HEK293 (cell line): ENCODE results near the gene ARHGDIG.

ENCODE experiments used
- EGR2 ChIP-seq: fragments of 450-650 bp; formaldehyde crosslinking; IDR thresholded peaks from 2 replicates; pipeline ENCODE4 v1.5.1; 2016; ENCODE audit warnings: low read depth, missing biosample characterization, missing genetic modification characterization
- GLIS1 ChIP-seq: fragments of 450-650 bp; formaldehyde crosslinking; IDR thresholded peaks from 2 replicates; pipeline ENCODE4 v1.5.1; 2016; ENCODE audit warnings: missing biosample characterization, missing genetic modification characterization
- HOXC10 ChIP-seq: sonication (generic); formaldehyde crosslinking; IDR thresholded peaks from 2 replicates; pipeline ENCODE4 v1.8.1; 2023; ENCODE audit warnings: mild to moderate bottlenecking, missing genetic modification reagents
- HOXD13 ChIP-seq: sonication (generic); formaldehyde crosslinking; IDR thresholded peaks from 2 replicates; pipeline ENCODE4 v1.8.0; 2022; ENCODE audit warnings: missing genetic modification reagents, borderline replicate concordance
- KLF1 ChIP-seq: fragments of 450-650 bp; formaldehyde crosslinking; IDR thresholded peaks from 2 replicates; pipeline ENCODE4 v1.5.1; 2016; ENCODE audit warnings: missing biosample characterization, missing genetic modification characterization
- KLF7 ChIP-seq: fragments of 450-650 bp; formaldehyde crosslinking; IDR thresholded peaks from 2 replicates; pipeline ENCODE4 v1.5.1; 2016; ENCODE audit warnings: missing biosample characterization, missing genetic modification characterization, borderline replicate concordance
- KLF8 ChIP-seq: fragments of 450-650 bp; formaldehyde crosslinking; IDR thresholded peaks from 2 replicates; pipeline ENCODE4 v1.5.1; 2016; ENCODE audit warnings: missing biosample characterization, missing genetic modification characterization
- PATZ1 ChIP-seq: fragments of 450-650 bp; formaldehyde crosslinking; IDR thresholded peaks from 2 replicates; pipeline ENCODE4 v1.5.1; 2016; ENCODE audit warnings: missing biosample characterization, missing genetic modification characterization
- YY2 ChIP-seq: fragments of 450-650 bp; formaldehyde crosslinking; IDR thresholded peaks from 2 replicates; pipeline ENCODE4 v1.5.1; 2016; ENCODE audit warnings: missing biosample characterization, missing genetic modification characterization
- ZBTB48 ChIP-seq: fragments of 450-650 bp; formaldehyde crosslinking; IDR thresholded peaks from 2 replicates; pipeline ENCODE4 v1.5.1; 2016; ENCODE audit warnings: missing biosample characterization, missing genetic modification characterization
- ZBTB7A ChIP-seq: fragments of 450-650 bp; formaldehyde crosslinking; IDR thresholded peaks from 2 replicates; pipeline ENCODE4 v1.5.1; 2016; ENCODE audit warnings: low read depth, missing biosample characterization, missing genetic modification characterization
- ZEB2 ChIP-seq: fragments of 450-650 bp; formaldehyde crosslinking; IDR thresholded peaks from 2 replicates; pipeline ENCODE4 v1.5.1; 2016; ENCODE audit warnings: missing biosample characterization, missing genetic modification characterization
- ZFP37 ChIP-seq: fragments of 450-650 bp; formaldehyde crosslinking; IDR thresholded peaks from 2 replicates; pipeline ENCODE4 v1.5.1; 2016; ENCODE audit warnings: missing biosample characterization, missing genetic modification characterization
- ZNF114 ChIP-seq: fragments of 450-650 bp; formaldehyde crosslinking; IDR thresholded peaks from 2 replicates; pipeline ENCODE4 v1.5.0; 2017; ENCODE audit warnings: missing biosample characterization, missing genetic modification characterization
- ZNF19 ChIP-seq: fragments of 450-650 bp; formaldehyde crosslinking; IDR thresholded peaks from 2 replicates; pipeline ENCODE4; 2016; ENCODE audit warnings: missing biosample characterization, missing genetic modification characterization, low read depth
- ZNF2 ChIP-seq: fragments of 450-650 bp; formaldehyde crosslinking; IDR thresholded peaks from 2 replicates; pipeline ENCODE4 v1.5.1; 2016; ENCODE audit warnings: missing biosample characterization, missing genetic modification characterization
- ZNF211 ChIP-seq: fragments of 450-650 bp; formaldehyde crosslinking; IDR thresholded peaks from 2 replicates; pipeline ENCODE4 v1.5.1; 2016; ENCODE audit warnings: low read depth, missing biosample characterization, missing genetic modification characterization
- ZNF24 ChIP-seq: fragments of 450-650 bp; formaldehyde crosslinking; IDR thresholded peaks from 2 replicates; pipeline ENCODE4 v1.5.1; 2016; ENCODE audit warnings: missing biosample characterization, missing genetic modification characterization
- ZNF274 ChIP-seq, 2 experiments: fragments of 200-500 bp in 1 of 2; fragments of 450-650 bp in 1 of 2; sonication (Bioruptor generic) in 1 of 2; formaldehyde crosslinking in 1 of 2; IDR thresholded peaks; 2 replicates each; pipeline versions ENCODE4 v1.5.1 to v1.6.1; 2014 to 2016; ENCODE audit warnings: borderline replicate concordance in 1 of 2, inconsistent platforms in 1 of 2, low read length in 1 of 2, missing biosample characterization in 1 of 2, missing genetic modification characterization in 1 of 2
- ZNF324 ChIP-seq: fragments of 450-650 bp; formaldehyde crosslinking; IDR thresholded peaks from 2 replicates; pipeline ENCODE4 v1.5.1; 2016; ENCODE audit warnings: missing biosample characterization, missing genetic modification characterization
- ZNF335 ChIP-seq: fragments of 450-650 bp; formaldehyde crosslinking; conservative IDR thresholded peaks from 2 replicates; pipeline ENCODE4 v1.5.1; 2016; ENCODE audit warnings: missing biosample characterization, missing genetic modification characterization
- ZNF362 ChIP-seq: fragments of 450-650 bp; formaldehyde crosslinking; IDR thresholded peaks from 2 replicates; pipeline ENCODE4 v1.5.1; 2016; ENCODE audit warnings: missing biosample characterization, missing genetic modification characterization
- ZNF398 ChIP-seq: fragments of 450-650 bp; formaldehyde crosslinking; IDR thresholded peaks from 2 replicates; pipeline ENCODE4 v1.5.1; 2017; ENCODE audit warnings: missing biosample characterization, missing genetic modification characterization
- ZNF501 ChIP-seq: fragments of 450-650 bp; formaldehyde crosslinking; IDR thresholded peaks from 2 replicates; pipeline ENCODE4 v1.5.1; 2016; ENCODE audit warnings: missing biosample characterization, missing genetic modification characterization
- ZNF514 ChIP-seq: fragments of 450-650 bp; formaldehyde crosslinking; IDR thresholded peaks from 2 replicates; pipeline ENCODE4 v1.5.1; 2016; ENCODE audit warnings: missing biosample characterization, missing genetic modification characterization
- ZNF544 ChIP-seq: fragments of 450-650 bp; formaldehyde crosslinking; IDR thresholded peaks from 2 replicates; pipeline ENCODE4 v1.5.0; 2017; ENCODE audit warnings: missing biosample characterization, missing genetic modification characterization
- ZNF555 ChIP-seq: fragments of 450-650 bp; formaldehyde crosslinking; conservative IDR thresholded peaks from 2 replicates; pipeline ENCODE4 v1.5.1; 2017; ENCODE audit warnings: missing biosample characterization, mild to moderate bottlenecking, missing genetic modification characterization, inconsistent platforms
- ZNF664 ChIP-seq: fragments of 450-650 bp; formaldehyde crosslinking; IDR thresholded peaks from 2 replicates; pipeline ENCODE4 v1.5.1; 2016; ENCODE audit warnings: missing biosample characterization, missing genetic modification characterization
- ZXDB ChIP-seq: fragments of 450-650 bp; formaldehyde crosslinking; IDR thresholded peaks from 2 replicates; pipeline ENCODE4 v1.5.1; 2016; ENCODE audit warnings: missing biosample characterization, missing genetic modification characterization
- TF ChIP-seq, protein P1 (sequence below): fragments of 450-650 bp; formaldehyde crosslinking; IDR thresholded peaks from 2 replicates; pipeline ENCODE4 v1.5.1; 2016; ENCODE audit warnings: missing biosample characterization, missing genetic modification characterization

Gene ARHGDIG

GRCh38 chr16:234468-235305 is 45.7 kb upstream of the ARHGDIG start, which contains the start of gene FAM234A (continued):
- peak; percentile 76 for TF ChIP-seq ZNF2 (tag by site-specific recombination)
- TF ChIP-seq ZNF335 (tag by site-specific recombination): peak; percentile 91
- no peak for TF ChIP-seq HOXD13
- TF ChIP-seq ZNF24 (tag by site-specific recombination): 0 out of 2 replicates have a peak, but pooled peaks have one; percentile 39
- peak; percentile 100 for TF ChIP-seq PATZ1
- peak; percentile 71; the same call in 1 of the 2 replicates for TF ChIP-seq KLF8 (tag by site-specific recombination)
- peak; percentile 97 for TF ChIP-seq KLF7 (tag by site-specific recombination)
- no peak for TF ChIP-seq ZNF544 (tag by site-specific recombination)
- TF ChIP-seq ZFP37 (tag by site-specific recombination): peak; percentile 38; the same call in 1 of the 2 replicates
- no peak for TF ChIP-seq ZNF19 (tag by site-specific recombination)
- TF ChIP-seq YY2 (tag by site-specific recombination): peak; percentile 85
- TF ChIP-seq GLIS1 (tag by site-specific recombination): peak; percentile 77
- peak; percentile 74 for TF ChIP-seq ZBTB7A (tag by site-specific recombination)
- TF ChIP-seq ZNF501 (tag by site-specific recombination): peak; percentile 98
- no peak for TF ChIP-seq ZNF211 (tag by site-specific recombination)
- no peak for TF ChIP-seq ZNF114
- peak; percentile 85; the same call in 1 of the 2 replicates for TF ChIP-seq ZEB2 (tag by site-specific recombination)
- TF ChIP-seq ZNF274 (IDR thresholded peaks at IDR 0.05; ENCODE audit: low read length): no peak
- no peak for TF ChIP-seq ZNF274 (tag by site-specific recombination; IDR thresholded peaks at IDR 0.05; ENCODE audit: borderline replicate concordance)
- TF ChIP-seq ZNF362 (tag by site-specific recombination): 0 out of 2 replicates have a peak, but pooled peaks have one; percentile 64
- no peak for TF ChIP-seq ZNF664 (tag by site-specific recombination)
- peak; percentile 96 for TF ChIP-seq ZNF398 (tag by site-specific recombination)
- TF ChIP-seq ZNF555 (tag by site-specific recombination): no peak
- peak; percentile 86 for TF ChIP-seq ZNF324 (tag by site-specific recombination)
- no peak for TF ChIP-seq HOXC10
- peak; percentile 98 for TF ChIP-seq EGR2 (tag by site-specific recombination)
- TF ChIP-seq ZNF514 (tag by site-specific recombination): no peak
- TF ChIP-seq ZXDB (tag by site-specific recombination): peak; percentile 91
- TF ChIP-seq, protein P1, sequence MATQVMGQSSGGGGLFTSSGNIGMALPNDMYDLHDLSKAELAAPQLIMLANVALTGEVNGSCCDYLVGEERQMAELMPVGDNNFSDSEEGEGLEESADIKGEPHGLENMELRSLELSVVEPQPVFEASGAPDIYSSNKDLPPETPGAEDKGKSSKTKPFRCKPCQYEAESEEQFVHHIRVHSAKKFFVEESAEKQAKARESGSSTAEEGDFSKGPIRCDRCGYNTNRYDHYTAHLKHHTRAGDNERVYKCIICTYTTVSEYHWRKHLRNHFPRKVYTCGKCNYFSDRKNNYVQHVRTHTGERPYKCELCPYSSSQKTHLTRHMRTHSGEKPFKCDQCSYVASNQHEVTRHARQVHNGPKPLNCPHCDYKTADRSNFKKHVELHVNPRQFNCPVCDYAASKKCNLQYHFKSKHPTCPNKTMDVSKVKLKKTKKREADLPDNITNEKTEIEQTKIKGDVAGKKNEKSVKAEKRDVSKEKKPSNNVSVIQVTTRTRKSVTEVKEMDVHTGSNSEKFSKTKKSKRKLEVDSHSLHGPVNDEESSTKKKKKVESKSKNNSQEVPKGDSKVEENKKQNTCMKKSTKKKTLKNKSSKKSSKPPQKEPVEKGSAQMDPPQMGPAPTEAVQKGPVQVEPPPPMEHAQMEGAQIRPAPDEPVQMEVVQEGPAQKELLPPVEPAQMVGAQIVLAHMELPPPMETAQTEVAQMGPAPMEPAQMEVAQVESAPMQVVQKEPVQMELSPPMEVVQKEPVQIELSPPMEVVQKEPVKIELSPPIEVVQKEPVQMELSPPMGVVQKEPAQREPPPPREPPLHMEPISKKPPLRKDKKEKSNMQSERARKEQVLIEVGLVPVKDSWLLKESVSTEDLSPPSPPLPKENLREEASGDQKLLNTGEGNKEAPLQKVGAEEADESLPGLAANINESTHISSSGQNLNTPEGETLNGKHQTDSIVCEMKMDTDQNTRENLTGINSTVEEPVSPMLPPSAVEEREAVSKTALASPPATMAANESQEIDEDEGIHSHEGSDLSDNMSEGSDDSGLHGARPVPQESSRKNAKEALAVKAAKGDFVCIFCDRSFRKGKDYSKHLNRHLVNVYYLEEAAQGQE (tag by site-specific recombination): 0 out of 2 replicates have a peak, but pooled peaks have one; percentile 51
- peak; percentile 89 for TF ChIP-seq KLF1
- TF ChIP-seq ZBTB48 (tag by site-specific recombination): no peak
